ENCODE measurements around the gene RNLS. TPM values are rescaled to one million over a fixed set of nuclear protein-coding genes. Genes with fewer than 3 reads are reported as not detected.

The RNLS gene
- total RNA-seq, 2 experiments from 2014 or later = 0.95 to 2.7 TPM

DNA sequence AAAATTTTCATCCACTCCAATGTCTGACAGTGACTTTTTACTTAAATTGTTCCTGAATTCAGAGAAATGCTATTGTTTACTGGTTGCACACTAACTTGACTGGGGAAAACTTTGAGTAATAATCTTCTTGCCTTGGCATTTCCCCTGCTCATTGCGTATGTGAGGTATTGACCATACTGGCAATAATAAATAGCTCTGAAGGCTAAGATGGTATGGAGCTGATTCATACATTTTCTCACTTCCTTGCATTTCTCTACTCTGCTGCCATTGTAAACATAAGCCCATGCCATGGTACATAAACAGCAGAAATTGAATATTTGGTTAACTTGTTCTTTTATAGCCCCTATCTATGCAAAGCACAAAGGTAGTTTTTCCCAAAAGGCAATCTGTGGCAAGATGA, 290.0 kb downstream of the RNLS start:
- H3K27ac ChIP-seq (ENCODE audit: low read depth in 1 of 2, low read length in 2 of 2) = no peak overlapping the region
- TF ChIP-seq, protein P1, sequence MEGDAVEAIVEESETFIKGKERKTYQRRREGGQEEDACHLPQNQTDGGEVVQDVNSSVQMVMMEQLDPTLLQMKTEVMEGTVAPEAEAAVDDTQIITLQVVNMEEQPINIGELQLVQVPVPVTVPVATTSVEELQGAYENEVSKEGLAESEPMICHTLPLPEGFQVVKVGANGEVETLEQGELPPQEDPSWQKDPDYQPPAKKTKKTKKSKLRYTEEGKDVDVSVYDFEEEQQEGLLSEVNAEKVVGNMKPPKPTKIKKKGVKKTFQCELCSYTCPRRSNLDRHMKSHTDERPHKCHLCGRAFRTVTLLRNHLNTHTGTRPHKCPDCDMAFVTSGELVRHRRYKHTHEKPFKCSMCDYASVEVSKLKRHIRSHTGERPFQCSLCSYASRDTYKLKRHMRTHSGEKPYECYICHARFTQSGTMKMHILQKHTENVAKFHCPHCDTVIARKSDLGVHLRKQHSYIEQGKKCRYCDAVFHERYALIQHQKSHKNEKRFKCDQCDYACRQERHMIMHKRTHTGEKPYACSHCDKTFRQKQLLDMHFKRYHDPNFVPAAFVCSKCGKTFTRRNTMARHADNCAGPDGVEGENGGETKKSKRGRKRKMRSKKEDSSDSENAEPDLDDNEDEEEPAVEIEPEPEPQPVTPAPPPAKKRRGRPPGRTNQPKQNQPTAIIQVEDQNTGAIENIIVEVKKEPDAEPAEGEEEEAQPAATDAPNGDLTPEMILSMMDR (IDR thresholded peaks at IDR 0.05) = no peak
- H3K4me1 ChIP-seq (ENCODE audit: insufficient read depth, low read length) = no peaks in the 10 kb centered on the region
- no peaks in the 10 kb centered on the region for H3K27me3 ChIP-seq (ENCODE audit: control insufficient read depth in 1 of 2, insufficient read depth in 2 of 2, low read length in 2 of 2)
- peaks cover 8% of the 10 kb centered on the region for H3K4me1 Mint-ChIP-seq (ENCODE audit: low read depth)
- POLR2A ChIA-PET = interaction anchor here (0.6 to 1.1 kb wide), 2 partner anchors 14 to 117 kb away, joined by 3 read pairs; no protein-coding TSS in a partner anchor
- no peaks in the 10 kb centered on the region for H3K36me3 ChIP-seq (ENCODE audit: insufficient read depth, low read length)
- intact Hi-C loops (cut with DNase I, micrococcal nuclease) = no loop called here
- no peak for ATAC-seq (ENCODE audit: poor library complexity)
- H3K27me3 Mint-ChIP-seq = no peaks in the 10 kb centered on the region
- no peak overlapping the region for H3K4me3 ChIP-seq (ENCODE audit: low read length)
- no peaks in the 10 kb centered on the region for H3K36me3 Mint-ChIP-seq (ENCODE audit: low read depth)
- no peaks in the 10 kb centered on the region for H3K9me3 ChIP-seq (ENCODE audit: control insufficient read depth in 1 of 2, insufficient read depth in 1 of 2, low read length in 2 of 2)
- H3K4me3 Mint-ChIP-seq = no peak overlapping the region
- CTCF ChIA-PET = no interaction called here
- no peak for DNase-seq
- no peak overlapping the region for H3K27ac Mint-ChIP-seq
- no peaks in the 10 kb centered on the region for H3K9me3 Mint-ChIP-seq

DNA sequence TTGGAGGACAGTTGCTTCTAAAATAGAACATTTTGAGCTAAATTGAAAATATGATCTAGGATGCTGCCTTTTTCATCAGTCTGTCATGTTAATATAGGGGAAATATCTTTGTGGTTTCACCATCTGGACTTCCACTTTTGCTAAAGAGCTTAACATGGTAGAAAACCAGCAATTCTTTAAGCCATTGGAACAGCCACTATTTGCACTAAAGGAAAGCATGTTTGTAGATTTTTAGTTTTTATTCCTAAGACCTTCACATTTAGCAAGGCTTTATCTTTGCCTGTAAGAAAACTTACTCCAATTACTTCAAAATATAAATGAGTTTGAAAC, 291.0 kb downstream of the RNLS start:
- TF ChIP-seq, protein P1 (IDR thresholded peaks at IDR 0.05) = no peak
- no peaks in the 10 kb centered on the region for H3K27me3 Mint-ChIP-seq
- Histone ChIP-seq H3K27ac (ENCODE audit: low read depth in 1 of 2, low read length in 2 of 2) (no peak overlapping the region), H3K36me3 (ENCODE audit: insufficient read depth, low read length) (no peaks in the 10 kb centered on the region), H3K27me3 (ENCODE audit: control insufficient read depth in 1 of 2, insufficient read depth in 2 of 2, low read length in 2 of 2) (no peaks in the 10 kb centered on the region), H3K4me1 (ENCODE audit: insufficient read depth, low read length) (no peaks in the 10 kb centered on the region), H3K9me3 (ENCODE audit: control insufficient read depth in 1 of 2, insufficient read depth in 1 of 2, low read length in 2 of 2) (no peaks in the 10 kb centered on the region), H3K4me3 (ENCODE audit: low read length) (no peak overlapping the region)
- H3K9me3 Mint-ChIP-seq = no peaks in the 10 kb centered on the region
- H3K36me3 Mint-ChIP-seq (ENCODE audit: low read depth) = no peaks in the 10 kb centered on the region
- intact Hi-C loops (cut with DNase I, micrococcal nuclease) = no loop called here
- no peak overlapping the region for H3K27ac Mint-ChIP-seq
- H3K4me3 Mint-ChIP-seq = no peak overlapping the region
- POLR2A ChIA-PET = no interaction called here
- CTCF ChIA-PET = no interaction called here
- DNase-seq = no peak
- no peak for ATAC-seq (ENCODE audit: poor library complexity)
- H3K4me1 Mint-ChIP-seq (ENCODE audit: low read depth) = peaks cover 8% of the 10 kb centered on the region

DNA sequence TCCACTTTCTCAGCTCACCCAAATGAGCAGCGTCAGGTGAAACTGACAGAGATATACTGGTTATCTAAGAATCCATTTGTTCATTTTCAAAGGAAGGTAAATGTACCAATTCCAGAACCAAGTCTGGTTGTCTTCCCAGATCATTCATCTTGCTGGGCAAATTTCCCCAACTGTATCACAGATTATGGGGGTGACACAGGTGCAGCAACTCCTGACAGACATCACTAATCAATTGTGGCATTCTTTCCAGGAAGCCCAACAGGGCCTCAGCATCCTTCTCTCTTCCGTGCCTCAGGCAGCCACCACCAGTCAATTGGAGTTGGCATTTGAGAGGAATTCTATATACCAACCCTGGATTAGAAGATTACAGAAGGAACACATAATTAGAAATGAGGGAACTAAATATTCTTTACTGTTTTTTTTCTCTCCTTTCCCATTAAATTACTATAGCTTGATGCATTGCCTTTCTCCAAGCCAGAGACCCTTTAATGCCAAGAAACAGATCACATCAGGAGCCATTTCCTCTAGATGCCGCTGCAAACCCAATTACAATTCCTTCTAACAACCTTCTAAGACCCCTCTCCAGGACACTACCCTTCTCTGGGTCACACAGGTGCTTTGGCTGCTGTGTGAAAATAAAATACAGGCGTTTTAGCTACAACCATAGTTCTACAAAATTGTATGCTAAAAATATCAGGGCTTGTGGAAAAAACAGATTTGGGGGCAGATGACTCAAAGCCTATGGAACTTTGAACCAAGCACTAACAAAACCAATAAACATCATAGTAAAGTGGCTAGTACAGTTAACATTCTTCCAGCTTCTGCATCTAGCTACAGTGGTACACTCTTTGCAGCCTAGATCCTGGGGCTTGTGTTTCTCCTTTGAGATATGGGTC, 291.6 kb downstream of the RNLS start:
- ATAC-seq (ENCODE audit: poor library complexity) (no peak), DNase-seq (no peak)
- ChIA-PET POLR2A (no interaction called here), CTCF (interaction anchor here (1.0 kb wide), 1 partner anchor 21 kb away, joined by 3 read pairs; no protein-coding TSS in a partner anchor)
- Histone ChIP-seq H3K9me3 (ENCODE audit: control insufficient read depth in 1 of 2, insufficient read depth in 1 of 2, low read length in 2 of 2) (no peaks in the 10 kb centered on the region), H3K36me3 (ENCODE audit: insufficient read depth, low read length) (no peaks in the 10 kb centered on the region), H3K4me1 (ENCODE audit: insufficient read depth, low read length) (no peaks in the 10 kb centered on the region), H3K4me3 (ENCODE audit: low read length) (no peak overlapping the region), H3K27ac (ENCODE audit: low read depth in 1 of 2, low read length in 2 of 2) (no peak overlapping the region), H3K27me3 (ENCODE audit: control insufficient read depth in 1 of 2, insufficient read depth in 2 of 2, low read length in 2 of 2) (no peaks in the 10 kb centered on the region)
- H3K4me3 Mint-ChIP-seq = no peak overlapping the region
- H3K4me1 Mint-ChIP-seq (ENCODE audit: low read depth) = peaks cover 5% of the 10 kb centered on the region
- H3K36me3 Mint-ChIP-seq (ENCODE audit: low read depth) = no peaks in the 10 kb centered on the region
- no peak overlapping the region for H3K27ac Mint-ChIP-seq
- no peaks in the 10 kb centered on the region for H3K9me3 Mint-ChIP-seq
- no peaks in the 10 kb centered on the region for H3K27me3 Mint-ChIP-seq
- intact Hi-C loops (cut with DNase I, micrococcal nuclease) = no loop called here
- TF ChIP-seq, protein P1 (IDR thresholded peaks at IDR 0.05) = no peak

All from CD4-positive, alpha-beta T cell (primary cell).